ENCODE measurements around the gene FGF3.

FGF3 gene

DNA sequence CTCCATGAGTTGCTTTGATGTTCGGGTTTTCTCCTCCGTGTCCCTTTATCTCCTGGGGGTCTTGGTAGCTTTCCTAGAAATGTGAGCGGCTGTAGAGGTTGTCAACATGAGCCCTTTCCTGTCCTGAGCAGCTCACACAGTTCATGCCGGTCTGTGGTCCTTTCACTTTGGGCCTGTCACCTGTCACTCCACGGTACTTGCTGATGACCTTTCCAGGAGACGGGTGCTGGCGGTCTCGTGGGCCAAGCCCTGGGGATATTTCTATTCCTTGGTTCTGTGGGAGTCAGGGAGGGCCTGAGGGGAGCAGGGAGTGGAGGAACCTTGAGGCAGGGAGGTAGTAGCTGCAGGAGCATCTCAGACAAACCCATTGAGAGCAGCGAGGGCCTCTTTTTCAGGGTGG is 23.2 kb downstream of the FGF3 start:
- TF ChIP-seq, protein P1, sequence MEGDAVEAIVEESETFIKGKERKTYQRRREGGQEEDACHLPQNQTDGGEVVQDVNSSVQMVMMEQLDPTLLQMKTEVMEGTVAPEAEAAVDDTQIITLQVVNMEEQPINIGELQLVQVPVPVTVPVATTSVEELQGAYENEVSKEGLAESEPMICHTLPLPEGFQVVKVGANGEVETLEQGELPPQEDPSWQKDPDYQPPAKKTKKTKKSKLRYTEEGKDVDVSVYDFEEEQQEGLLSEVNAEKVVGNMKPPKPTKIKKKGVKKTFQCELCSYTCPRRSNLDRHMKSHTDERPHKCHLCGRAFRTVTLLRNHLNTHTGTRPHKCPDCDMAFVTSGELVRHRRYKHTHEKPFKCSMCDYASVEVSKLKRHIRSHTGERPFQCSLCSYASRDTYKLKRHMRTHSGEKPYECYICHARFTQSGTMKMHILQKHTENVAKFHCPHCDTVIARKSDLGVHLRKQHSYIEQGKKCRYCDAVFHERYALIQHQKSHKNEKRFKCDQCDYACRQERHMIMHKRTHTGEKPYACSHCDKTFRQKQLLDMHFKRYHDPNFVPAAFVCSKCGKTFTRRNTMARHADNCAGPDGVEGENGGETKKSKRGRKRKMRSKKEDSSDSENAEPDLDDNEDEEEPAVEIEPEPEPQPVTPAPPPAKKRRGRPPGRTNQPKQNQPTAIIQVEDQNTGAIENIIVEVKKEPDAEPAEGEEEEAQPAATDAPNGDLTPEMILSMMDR (IDR thresholded peaks at IDR 0.05; ENCODE audit: low read depth, low read length), result no peak
- no peak overlapping the region for H3K4me3 ChIP-seq (ENCODE audit: low read depth, low read length)

DNA sequence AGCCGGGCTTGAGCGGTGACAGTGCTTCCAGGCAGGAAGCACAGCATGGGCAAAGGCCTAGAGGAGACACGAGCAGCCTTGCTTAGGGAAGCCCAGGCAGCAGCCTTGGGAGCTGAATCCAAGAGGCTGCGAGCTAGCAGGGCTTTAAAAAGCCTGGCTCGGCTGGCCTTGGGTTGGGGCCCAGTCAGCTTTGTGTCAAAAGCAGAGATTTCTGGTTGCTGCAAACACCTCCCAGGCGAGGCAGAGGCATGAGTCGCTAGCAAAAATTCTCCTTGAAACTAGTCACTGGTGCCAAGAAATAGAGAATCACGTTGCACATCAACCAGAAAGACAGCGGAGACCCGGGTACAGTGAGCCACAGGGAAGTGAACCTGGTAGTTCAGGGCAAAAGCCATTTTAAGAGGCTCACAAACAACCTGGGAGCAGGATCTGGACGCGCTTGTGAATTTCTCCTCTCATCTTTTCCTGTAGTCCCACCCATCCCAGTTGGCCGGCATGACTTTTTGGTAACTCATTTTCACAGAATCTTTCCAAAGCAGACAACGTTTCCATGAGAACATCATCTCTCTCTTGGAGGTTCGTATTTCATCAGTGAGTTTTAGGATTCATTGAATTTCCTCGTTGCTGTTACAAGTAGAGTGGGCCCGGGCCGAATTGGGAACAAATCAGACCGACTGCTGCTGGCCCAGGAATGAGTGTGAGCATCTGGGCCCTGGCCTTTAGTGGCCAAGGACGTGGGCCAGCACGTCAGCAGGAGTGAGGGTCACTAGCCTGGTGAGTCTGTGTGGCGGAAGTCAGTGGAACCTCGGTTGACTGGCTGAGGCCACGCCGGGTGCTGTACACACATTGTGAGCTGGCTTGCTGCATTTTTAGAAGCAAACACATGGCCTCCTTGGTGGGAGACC is 27.7 kb downstream of the FGF3 start:
- Histone ChIP-seq H3K27me3 (no peaks in the 10 kb centered on the region), H3K4me3 (ENCODE audit: low read depth, low read length) (no peak overlapping the region), H3K4me1 (no peaks in the 10 kb centered on the region), H3K36me3 (no peaks in the 10 kb centered on the region), H3K9me3 (no peaks in the 10 kb centered on the region)
- DNase-seq, result no peak
- TF ChIP-seq, protein P1 (IDR thresholded peaks at IDR 0.05; ENCODE audit: low read depth, low read length), result no peak

More for the DNA sequence above, 23.2 kb downstream of the FGF3 start:
- DNase-seq, result no peak
- no peaks in the 10 kb centered on the region for H3K36me3 ChIP-seq
- no peaks in the 10 kb centered on the region for H3K4me1 ChIP-seq
- no peaks in the 10 kb centered on the region for H3K9me3 ChIP-seq
- H3K27me3 ChIP-seq, result no peaks in the 10 kb centered on the region

DNA sequence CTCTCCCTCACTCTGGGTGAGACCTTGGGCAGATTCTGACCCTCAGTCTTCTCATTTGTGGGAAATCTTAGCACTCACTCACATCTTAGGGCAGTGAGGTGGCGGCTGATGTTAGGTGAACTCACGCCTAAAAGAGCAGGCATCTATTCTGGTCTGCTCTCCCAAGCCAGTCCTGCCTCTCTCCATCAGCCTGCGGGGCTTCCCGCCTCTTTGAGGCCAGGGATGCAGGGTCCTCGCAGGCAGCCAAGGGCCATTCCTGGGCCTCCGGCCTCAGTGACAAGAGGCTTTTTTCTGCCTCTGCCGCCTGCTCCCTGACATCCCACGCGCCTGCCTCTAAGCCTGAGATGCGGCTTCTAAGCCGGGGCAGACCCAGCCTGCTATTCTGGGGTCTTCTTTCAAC is 30.3 kb downstream of the FGF3 start:
- Histone ChIP-seq H3K4me1 (no peaks in the 10 kb centered on the region), H3K27me3 (no peaks in the 10 kb centered on the region), H3K4me3 (ENCODE audit: low read depth, low read length) (no peak overlapping the region), H3K9me3 (no peaks in the 10 kb centered on the region), H3K36me3 (no peaks in the 10 kb centered on the region)
- TF ChIP-seq, protein P1 (IDR thresholded peaks at IDR 0.05; ENCODE audit: low read depth, low read length), result no peak
- DNase-seq, result no peak

DNA sequence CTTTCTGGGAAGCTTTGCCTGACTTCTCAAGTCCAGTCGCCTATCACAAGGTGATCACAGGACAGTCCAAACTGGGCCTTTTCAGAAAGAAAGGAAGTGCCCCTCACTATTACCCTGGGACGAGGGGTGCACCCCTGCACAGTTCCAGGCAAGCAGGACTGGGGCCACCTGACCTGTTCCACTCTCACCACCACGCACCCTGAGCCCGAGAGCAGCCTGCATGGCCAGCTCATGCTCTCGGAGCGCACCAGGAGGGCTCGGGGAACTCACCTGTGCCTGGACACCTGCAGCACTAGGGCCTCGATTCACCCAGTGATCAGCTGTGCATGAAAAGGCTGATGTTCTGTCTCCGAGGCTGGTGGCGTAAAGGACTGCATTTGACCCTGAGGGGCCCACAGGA is 31.3 kb downstream of the FGF3 start:
- no peaks in the 10 kb centered on the region for H3K27me3 ChIP-seq
- TF ChIP-seq, protein P1 (IDR thresholded peaks at IDR 0.05; ENCODE audit: low read depth, low read length), result no peak
- H3K36me3 ChIP-seq, result no peaks in the 10 kb centered on the region
- no peak for DNase-seq
- H3K9me3 ChIP-seq, result no peaks in the 10 kb centered on the region
- H3K4me3 ChIP-seq (ENCODE audit: low read depth, low read length), result no peak overlapping the region
- no peaks in the 10 kb centered on the region for H3K4me1 ChIP-seq

DNA sequence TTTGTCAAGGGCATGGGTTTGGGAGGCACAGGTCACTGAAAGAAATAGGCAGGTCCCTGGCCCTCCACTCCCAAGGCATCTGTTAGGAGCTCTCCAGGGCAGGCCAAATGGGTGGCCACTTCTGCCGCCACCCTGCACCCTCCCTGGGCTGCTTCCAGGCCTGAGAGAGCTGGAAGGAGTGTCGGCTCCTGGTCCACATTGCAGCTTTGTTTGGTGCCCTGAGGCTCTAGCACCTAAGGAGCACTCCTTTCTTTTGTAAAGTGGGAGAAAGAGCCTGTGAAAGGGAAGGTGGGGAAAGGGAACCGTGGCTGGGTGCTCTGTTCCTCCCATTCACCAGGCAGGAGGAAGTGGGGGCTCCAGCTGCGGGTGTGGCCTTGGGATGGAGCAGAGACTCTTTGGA is 31.8 kb downstream of the FGF3 start:
- Histone ChIP-seq H3K4me3 (ENCODE audit: low read depth, low read length) (no peak overlapping the region), H3K36me3 (no peaks in the 10 kb centered on the region), H3K9me3 (no peaks in the 10 kb centered on the region), H3K4me1 (no peaks in the 10 kb centered on the region), H3K27me3 (no peaks in the 10 kb centered on the region)
- DNase-seq, result no peak
- TF ChIP-seq, protein P1 (IDR thresholded peaks at IDR 0.05; ENCODE audit: low read depth, low read length), result no peak

DNA sequence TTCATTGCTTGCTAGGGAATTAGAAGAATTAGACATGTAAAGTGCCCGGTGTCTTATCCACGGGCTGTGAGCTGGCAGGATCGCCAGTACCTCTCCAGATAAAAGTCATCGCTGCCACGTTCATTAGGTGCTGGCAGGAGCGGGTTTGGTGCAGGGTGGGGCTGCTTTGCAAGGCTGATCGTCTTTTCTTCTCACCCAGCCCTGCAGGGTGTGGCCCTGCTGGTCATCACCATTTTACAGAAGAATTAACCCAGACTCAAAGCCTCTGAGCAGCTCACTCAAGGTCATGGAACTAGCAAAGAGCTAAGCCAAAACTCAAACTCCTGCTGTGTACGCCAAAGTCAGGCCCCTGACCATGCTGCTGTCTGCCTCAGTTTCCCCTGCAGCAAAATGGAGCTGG is 38.0 kb downstream of the FGF3 start:
- Histone ChIP-seq H3K27me3 (peaks cover 31% of the 10 kb centered on the region), H3K9me3 (no peaks in the 10 kb centered on the region), H3K4me3 (ENCODE audit: low read depth, low read length) (no peak overlapping the region), H3K4me1 (no peaks in the 10 kb centered on the region), H3K36me3 (no peaks in the 10 kb centered on the region)
- DNase-seq, result no peak
- TF ChIP-seq, protein P1 (IDR thresholded peaks at IDR 0.05; ENCODE audit: low read depth, low read length), result no peak

All from BE2C (cell line).